ENCODE data around the gene CTIF. TPM values are rescaled to one million over a fixed set of nuclear protein-coding genes. Genes with fewer than 3 reads are reported as not detected.

CTIF gene
- total RNA-seq, 4 donors from 2014 or later: 72.2 to 137 (median 86.5) TPM

- H3K27ac ChIP-seq: no peak overlapping the region
- WGBS, 2 donors: 90 to 95% methylated on average over 5 of the region's 5 CpGs
- DNase-seq (ENCODE audit: low spot score in 2 of 2): no peak
These were observed 151.7 kb downstream of the CTIF start for GRCh38 chr18:48690494-48690893.

GRCh38 chr18:48693006-48693405 lies 154.2 kb downstream of the CTIF start:
- Histone ChIP-seq H3K9me3 (no peaks in the 10 kb centered on the region), H3K36me3 (peaks cover 0 to 4% (median 0%) of the 10 kb centered on the region in 3 donors), H3K27ac (no peak overlapping the region), H3K27me3 (no peaks in the 10 kb centered on the region), H3K4me1 (no peaks in the 10 kb centered on the region), H3K4me3 (no peak overlapping the region)
- WGBS, 2 donors: 90 to 95% methylated on average over 7 of the region's 7 CpGs
- no peak for DNase-seq (ENCODE audit: low spot score in 2 of 2)
- no peak for TF ChIP-seq POLR2A (IDR thresholded peaks at IDR 0.05)
- no peak for TF ChIP-seq EP300 (IDR thresholded peaks at IDR 0.05)
- no peak for TF ChIP-seq CTCF (IDR thresholded peaks at IDR 0.05)

More at GRCh38 chr18:48690494-48690893, 151.7 kb downstream of the CTIF start:
- Histone ChIP-seq H3K9me3 (no peaks in the 10 kb centered on the region), H3K36me3 (peaks cover 0 to under 1% (median 0%) of the 10 kb centered on the region in 3 donors), H3K27me3 (no peaks in the 10 kb centered on the region), H3K4me3 (no peak overlapping the region), H3K4me1 (no peaks in the 10 kb centered on the region)
- TF ChIP-seq EP300 (IDR thresholded peaks at IDR 0.05): no peak
- no peak for TF ChIP-seq CTCF (IDR thresholded peaks at IDR 0.05)
- TF ChIP-seq POLR2A (IDR thresholded peaks at IDR 0.05): no peak

GRCh38 chr18:48693625-48694262 lies 154.9 kb downstream of the CTIF start:
- Histone ChIP-seq H3K9me3 (no peaks in the 10 kb centered on the region), H3K36me3 (peaks cover 0 to 4% (median 0%) of the 10 kb centered on the region in 3 donors), H3K4me1 (no peaks in the 10 kb centered on the region), H3K27me3 (no peaks in the 10 kb centered on the region), H3K4me3 (no peak overlapping the region), H3K27ac (no peak overlapping the region)
- DNase-seq (ENCODE audit: low spot score in 2 of 2): no peak
- 86 to 89% methylated on average over 8 of the region's 8 CpGs for WGBS, 2 donors
- no peak for TF ChIP-seq POLR2A (IDR thresholded peaks at IDR 0.05)
- TF ChIP-seq EP300 (IDR thresholded peaks at IDR 0.05): no peak
- no peak for TF ChIP-seq CTCF (IDR thresholded peaks at IDR 0.05)

- no peak for DNase-seq (ENCODE audit: low spot score in 2 of 2)
- H3K27ac ChIP-seq: no peak overlapping the region
- H3K27me3 ChIP-seq: no peaks in the 10 kb centered on the region
- TF ChIP-seq EP300 (IDR thresholded peaks at IDR 0.05): no peak
- no peak for TF ChIP-seq POLR2A (IDR thresholded peaks at IDR 0.05)
- no peak for TF ChIP-seq CTCF (IDR thresholded peaks at IDR 0.05)
- no peaks in the 10 kb centered on the region for H3K4me1 ChIP-seq
- no peak overlapping the region for H3K4me3 ChIP-seq
- H3K9me3 ChIP-seq: no peaks in the 10 kb centered on the region
- H3K36me3 ChIP-seq: peaks cover 0 to 4% (median 0%) of the 10 kb centered on the region in 3 donors
- 83 to 87% methylated on average over 5 of the region's 5 CpGs for WGBS, 2 donors
These were observed 155.5 kb downstream of the CTIF start for GRCh38 chr18:48694295-48694694.

- no peak for DNase-seq (ENCODE audit: low spot score in 2 of 2)
These were observed 156.8 kb downstream of the CTIF start for GRCh38 chr18:48695671-48696070.

More at GRCh38 chr18:48695671-48696070, 156.8 kb downstream of the CTIF start:
- Histone ChIP-seq H3K4me3 (no peak overlapping the region), H3K27ac (no peak overlapping the region), H3K27me3 (no peaks in the 10 kb centered on the region), H3K4me1 (no peaks in the 10 kb centered on the region), H3K9me3 (no peaks in the 10 kb centered on the region), H3K36me3 (peaks cover 0 to 10% (median 0%) of the 10 kb centered on the region in 3 donors)
- TF ChIP-seq EP300 (IDR thresholded peaks at IDR 0.05) (no peak), CTCF (IDR thresholded peaks at IDR 0.05) (no peak), POLR2A (IDR thresholded peaks at IDR 0.05) (no peak)
- WGBS, 2 donors: 89 to 90% methylated on average over 9 of the region's 9 CpGs
